ENCODE results near the gene NNT.

The NNT gene

GRCh38 chr5:43685252-43685950 lies 82.4 kb downstream of the NNT start:
- Histone ChIP-seq H3K27me3 (ENCODE audit: insufficient read depth, low read length, poor library complexity) (no peaks in the 10 kb centered on the region), H4K20me1 (ENCODE audit: insufficient read depth, low read length) (no peaks in the 10 kb centered on the region), H3K4me2 (ENCODE audit: insufficient read depth, low read length) (no peak overlapping the region), H3K4me1 (ENCODE audit: insufficient read depth, low read length) (no peaks in the 10 kb centered on the region), H2AFZ (ENCODE audit: low read depth, low read length) (no peak overlapping the region), H3K36me3 (ENCODE audit: insufficient read depth, low read length) (peaks cover 53% of the 10 kb centered on the region), H3K9ac (ENCODE audit: low read depth, low read length) (no peak overlapping the region), H3K9me3 (ENCODE audit: insufficient read depth, low read length, severe bottlenecking) (no peaks in the 10 kb centered on the region), H3K4me3 (ENCODE audit: low read depth in 1 of 2, low read length in 2 of 2) (no peak overlapping the region), H3K79me2 (ENCODE audit: insufficient read depth, low read length) (no peaks in the 10 kb centered on the region), H3K27ac (ENCODE audit: low read length) (no peak overlapping the region)
- TF ChIP-seq EZH2 (IDR thresholded peaks at IDR 0.05; ENCODE audit: borderline replicate concordance, low read depth, low read length, severe bottlenecking), result no peak
- TF ChIP-seq, protein P1, sequence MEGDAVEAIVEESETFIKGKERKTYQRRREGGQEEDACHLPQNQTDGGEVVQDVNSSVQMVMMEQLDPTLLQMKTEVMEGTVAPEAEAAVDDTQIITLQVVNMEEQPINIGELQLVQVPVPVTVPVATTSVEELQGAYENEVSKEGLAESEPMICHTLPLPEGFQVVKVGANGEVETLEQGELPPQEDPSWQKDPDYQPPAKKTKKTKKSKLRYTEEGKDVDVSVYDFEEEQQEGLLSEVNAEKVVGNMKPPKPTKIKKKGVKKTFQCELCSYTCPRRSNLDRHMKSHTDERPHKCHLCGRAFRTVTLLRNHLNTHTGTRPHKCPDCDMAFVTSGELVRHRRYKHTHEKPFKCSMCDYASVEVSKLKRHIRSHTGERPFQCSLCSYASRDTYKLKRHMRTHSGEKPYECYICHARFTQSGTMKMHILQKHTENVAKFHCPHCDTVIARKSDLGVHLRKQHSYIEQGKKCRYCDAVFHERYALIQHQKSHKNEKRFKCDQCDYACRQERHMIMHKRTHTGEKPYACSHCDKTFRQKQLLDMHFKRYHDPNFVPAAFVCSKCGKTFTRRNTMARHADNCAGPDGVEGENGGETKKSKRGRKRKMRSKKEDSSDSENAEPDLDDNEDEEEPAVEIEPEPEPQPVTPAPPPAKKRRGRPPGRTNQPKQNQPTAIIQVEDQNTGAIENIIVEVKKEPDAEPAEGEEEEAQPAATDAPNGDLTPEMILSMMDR (IDR thresholded peaks at IDR 0.05; ENCODE audit: borderline replicate concordance, extremely low read depth, low read length, poor library complexity, severe bottlenecking), result no peak
- no peak for DNase-seq
- no peak for ATAC-seq (ENCODE audit: insufficient read depth, low read depth)

- no peaks in the 10 kb centered on the region for H3K27me3 ChIP-seq (ENCODE audit: insufficient read depth, low read length, poor library complexity)
- H3K79me2 ChIP-seq (ENCODE audit: insufficient read depth, low read length), result no peaks in the 10 kb centered on the region
- no peaks in the 10 kb centered on the region for H3K4me1 ChIP-seq (ENCODE audit: insufficient read depth, low read length)
- H3K36me3 ChIP-seq (ENCODE audit: insufficient read depth, low read length), result peaks cover 42% of the 10 kb centered on the region
- H3K9ac ChIP-seq (ENCODE audit: low read depth, low read length), result no peak overlapping the region
- ATAC-seq (ENCODE audit: insufficient read depth, low read depth) (no peak), DNase-seq (no peak)
- TF ChIP-seq EZH2 (IDR thresholded peaks at IDR 0.05; ENCODE audit: borderline replicate concordance, low read depth, low read length, severe bottlenecking), result no peak
- TF ChIP-seq, protein P1 (IDR thresholded peaks at IDR 0.05; ENCODE audit: borderline replicate concordance, extremely low read depth, low read length, poor library complexity, severe bottlenecking), result no peak
- H3K27ac ChIP-seq (ENCODE audit: low read length), result no peak overlapping the region
- H3K4me3 ChIP-seq (ENCODE audit: low read depth in 1 of 2, low read length in 2 of 2), result no peak overlapping the region
- H4K20me1 ChIP-seq (ENCODE audit: insufficient read depth, low read length), result no peaks in the 10 kb centered on the region
- no peak overlapping the region for H3K4me2 ChIP-seq (ENCODE audit: insufficient read depth, low read length)
- no peaks in the 10 kb centered on the region for H3K9me3 ChIP-seq (ENCODE audit: insufficient read depth, low read length, severe bottlenecking)
- no peak overlapping the region for H2AFZ ChIP-seq (ENCODE audit: low read depth, low read length)
These were observed 84.3 kb downstream of the NNT start for GRCh38 chr5:43687275-43687674.

DNA sequence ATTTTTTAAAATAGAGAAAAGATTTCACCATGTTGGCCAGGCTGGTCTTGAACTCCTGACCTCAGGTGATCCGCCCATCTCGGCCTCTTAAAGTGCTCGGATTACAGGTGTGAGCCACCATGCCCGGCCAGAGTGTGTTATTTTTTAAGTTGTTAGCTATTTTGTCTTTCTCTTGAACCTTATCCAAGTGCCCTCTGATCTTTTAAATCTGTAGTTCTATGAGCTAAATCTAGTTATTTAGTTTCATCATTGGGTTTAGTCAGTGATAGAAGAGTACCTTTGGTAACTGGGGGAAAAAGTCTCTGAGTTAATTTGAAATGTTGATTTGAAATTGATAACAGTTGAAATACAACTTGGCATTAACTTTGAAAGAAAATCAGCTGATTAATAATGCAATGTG lies 88.3 kb downstream of the NNT start:
- Histone ChIP-seq H3K4me3 (ENCODE audit: low read depth in 1 of 2, low read length in 2 of 2) (no peak overlapping the region), H3K79me2 (ENCODE audit: insufficient read depth, low read length) (peaks cover 3% of the 10 kb centered on the region; the same call in 1 of the 2 replicates), H3K27ac (ENCODE audit: low read length) (no peak overlapping the region), H4K20me1 (ENCODE audit: insufficient read depth, low read length) (no peaks in the 10 kb centered on the region), H3K36me3 (ENCODE audit: insufficient read depth, low read length) (peaks cover 52% of the 10 kb centered on the region), H3K4me1 (ENCODE audit: insufficient read depth, low read length) (no peaks in the 10 kb centered on the region), H3K9me3 (ENCODE audit: insufficient read depth, low read length, severe bottlenecking) (peaks cover 17% of the 10 kb centered on the region), H3K27me3 (ENCODE audit: insufficient read depth, low read length, poor library complexity) (no peaks in the 10 kb centered on the region), H3K9ac (ENCODE audit: low read depth, low read length) (no peak overlapping the region), H2AFZ (ENCODE audit: low read depth, low read length) (no peak overlapping the region), H3K4me2 (ENCODE audit: insufficient read depth, low read length) (no peak overlapping the region)
- ATAC-seq (ENCODE audit: insufficient read depth, low read depth), result no peak
- DNase-seq, result no peak
- no peak for TF ChIP-seq EZH2 (IDR thresholded peaks at IDR 0.05; ENCODE audit: borderline replicate concordance, low read depth, low read length, severe bottlenecking)
- TF ChIP-seq, protein P1 (IDR thresholded peaks at IDR 0.05; ENCODE audit: borderline replicate concordance, extremely low read depth, low read length, poor library complexity, severe bottlenecking), result no peak

Data from DND-41 (cell line).